Measurements from ENCODE around the gene BEST4. TPM values are rescaled to one million over a fixed set of nuclear protein-coding genes. Genes with fewer than 3 reads are reported as not detected.
A peak's percentile ranks its signal among the peaks of the same experiment; 100 is the strongest.

BEST4 gene
- total and polyA plus RNA-seq, 2 of the 13 experiments (the other 11 are each of a cell fraction or from before 2014, with no cell fraction given): 0.77 to 1.4 TPM

GRCh38 chr1:44775078-44775929 is 12.7 kb downstream of the BEST4 start, which contains the start of gene RPS8 (continued):
- TF ChIP-seq, protein P1, sequence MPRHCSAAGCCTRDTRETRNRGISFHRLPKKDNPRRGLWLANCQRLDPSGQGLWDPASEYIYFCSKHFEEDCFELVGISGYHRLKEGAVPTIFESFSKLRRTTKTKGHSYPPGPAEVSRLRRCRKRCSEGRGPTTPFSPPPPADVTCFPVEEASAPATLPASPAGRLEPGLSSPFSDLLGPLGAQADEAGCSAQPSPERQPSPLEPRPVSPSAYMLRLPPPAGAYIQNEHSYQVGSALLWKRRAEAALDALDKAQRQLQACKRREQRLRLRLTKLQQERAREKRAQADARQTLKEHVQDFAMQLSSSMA (CRISPR knock-in tag; IDR thresholded peaks at IDR 0.05): no peak; the same call in 1 of the 2 replicates
- TF ChIP-seq RBM22 (optimal IDR thresholded peaks at IDR 0.05; ENCODE audit: low read length) (no peak), GPN1 (CRISPR knock-in tag; IDR thresholded peaks at IDR 0.05; ENCODE audit: borderline replicate concordance) (peak; percentile 78; the same call in 1 of the 2 replicates), E2F1 (CRISPR knock-in tag; IDR thresholded peaks at IDR 0.05) (peak; percentile 69), TOE1 (CRISPR knock-in tag; IDR thresholded peaks at IDR 0.05) (no peak), GABPB1 (CRISPR knock-in tag; IDR thresholded peaks at IDR 0.05) (peak; percentile 75), ZNF512B (CRISPR knock-in tag; IDR thresholded peaks at IDR 0.05; ENCODE audit: borderline replicate concordance) (no peak), NONO (IDR thresholded peaks at IDR 0.05) (no peak), NONO (CRISPR knock-in tag; conservative IDR thresholded peaks at IDR 0.05) (peak; percentile 88), PRDM4 (CRISPR knock-in tag; IDR thresholded peaks at IDR 0.05; ENCODE audit: borderline replicate concordance) (no peak), ZNF546 (CRISPR knock-in tag; conservative IDR thresholded peaks at IDR 0.05) (no peak), ZNF790 (CRISPR knock-in tag; IDR thresholded peaks at IDR 0.05; ENCODE audit: borderline replicate concordance) (no peak), TCF7 (IDR thresholded peaks at IDR 0.05; ENCODE audit: low read depth) (no peak), SNAPC2 (CRISPR knock-in tag; IDR thresholded peaks at IDR 0.05) (peak; percentile 70; the same call in 1 of the 2 replicates)
- TF ChIP-seq, protein P2, sequence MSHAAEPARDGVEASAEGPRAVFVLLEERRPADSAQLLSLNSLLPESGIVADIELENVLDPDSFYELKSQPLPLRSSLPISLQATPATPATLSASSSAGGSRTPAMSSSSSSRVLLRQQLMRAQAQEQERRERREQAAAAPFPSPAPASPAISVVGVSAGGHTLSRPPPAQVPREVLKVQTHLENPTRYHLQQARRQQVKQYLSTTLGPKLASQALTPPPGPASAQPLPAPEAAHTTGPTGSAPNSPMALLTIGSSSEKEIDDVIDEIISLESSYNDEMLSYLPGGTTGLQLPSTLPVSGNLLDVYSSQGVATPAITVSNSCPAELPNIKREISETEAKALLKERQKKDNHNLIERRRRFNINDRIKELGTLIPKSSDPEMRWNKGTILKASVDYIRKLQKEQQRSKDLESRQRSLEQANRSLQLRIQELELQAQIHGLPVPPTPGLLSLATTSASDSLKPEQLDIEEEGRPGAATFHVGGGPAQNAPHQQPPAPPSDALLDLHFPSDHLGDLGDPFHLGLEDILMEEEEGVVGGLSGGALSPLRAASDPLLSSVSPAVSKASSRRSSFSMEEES (CRISPR knock-in tag; IDR thresholded peaks at IDR 0.05): peak; percentile 21; the same call in 1 of the 2 replicates
- TF ChIP-seq, protein P3, sequence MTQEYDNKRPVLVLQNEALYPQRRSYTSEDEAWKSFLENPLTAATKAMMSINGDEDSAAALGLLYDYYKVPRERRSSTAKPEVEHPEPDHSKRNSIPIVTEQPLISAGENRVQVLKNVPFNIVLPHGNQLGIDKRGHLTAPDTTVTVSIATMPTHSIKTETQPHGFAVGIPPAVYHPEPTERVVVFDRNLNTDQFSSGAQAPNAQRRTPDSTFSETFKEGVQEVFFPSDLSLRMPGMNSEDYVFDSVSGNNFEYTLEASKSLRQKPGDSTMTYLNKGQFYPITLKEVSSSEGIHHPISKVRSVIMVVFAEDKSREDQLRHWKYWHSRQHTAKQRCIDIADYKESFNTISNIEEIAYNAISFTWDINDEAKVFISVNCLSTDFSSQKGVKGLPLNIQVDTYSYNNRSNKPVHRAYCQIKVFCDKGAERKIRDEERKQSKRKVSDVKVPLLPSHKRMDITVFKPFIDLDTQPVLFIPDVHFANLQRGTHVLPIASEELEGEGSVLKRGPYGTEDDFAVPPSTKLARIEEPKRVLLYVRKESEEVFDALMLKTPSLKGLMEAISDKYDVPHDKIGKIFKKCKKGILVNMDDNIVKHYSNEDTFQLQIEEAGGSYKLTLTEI (CRISPR knock-in tag; conservative IDR thresholded peaks at IDR 0.05): no peak

Data from HepG2 (cell line).